Stimulated activated CD4-positive, alpha-beta T cell treated with anti-CD3 and anti-CD28 coated beads, TNF-alpha, amount 100 ng/mL, for 4 hours (primary cell): Measurements from ENCODE around the gene MLLT10.
"Not testable (repeated sequence)": the region's sequence is repeated elsewhere in the genome, so short reads cannot be mapped to it uniquely, and the experiment has no call there.

Experiments
- DNase-seq, 3 experiments: peaks; one replicate each; pipeline ENCODE4 v3.0.0-alpha.2; 2020; ENCODE audit warnings: low read depth in 3 of 3

The MLLT10 gene

GRCh38 chr10:21528236-21529031 is 5.6 kb upstream of the MLLT10 start:
- no peak for DNase-seq

GRCh38 chr10:21529032-21529910 is 4.8 kb upstream of the MLLT10 start:
- no peak for DNase-seq

GRCh38 chr10:21530168-21530567 is 3.9 kb upstream of the MLLT10 start:
- no peak for DNase-seq

- no peak for DNase-seq
Observed at GRCh38 chr10:21530641-21531040, 3.4 kb upstream of the MLLT10 start.

GRCh38 chr10:21531164-21531563 is 2.9 kb upstream of the MLLT10 start:
- no peak for DNase-seq

GRCh38 chr10:21532694-21533466 is 1.2 kb upstream of the MLLT10 start:
- no peak for DNase-seq

GRCh38 chr10:21534280-21534586 is 201 bp downstream of the MLLT10 start:
- no peak for DNase-seq

GRCh38 chr10:21534604-21535493 is 817 bp downstream of the MLLT10 start:
- DNase-seq, result peak in 1 of 3 experiments; percentile 31

GRCh38 chr10:21535494-21535965 is 1.5 kb downstream of the MLLT10 start:
- no peak for DNase-seq

GRCh38 chr10:21535976-21536375 is 1.9 kb downstream of the MLLT10 start:
- not testable (repeated sequence) for DNase-seq

GRCh38 chr10:21536874-21537273 is 2.8 kb downstream of the MLLT10 start:
- no peak for DNase-seq

- not testable (repeated sequence) for DNase-seq
Observed at GRCh38 chr10:21540701-21541100, 6.7 kb downstream of the MLLT10 start.

GRCh38 chr10:21547246-21547645 is 13.2 kb downstream of the MLLT10 start:
- DNase-seq, result no peak

- no peak for DNase-seq
Observed at GRCh38 chr10:21552638-21553037, 18.6 kb downstream of the MLLT10 start.

GRCh38 chr10:21556527-21556926 is 22.5 kb downstream of the MLLT10 start:
- no peak for DNase-seq

GRCh38 chr10:21558984-21559383 is 25.0 kb downstream of the MLLT10 start:
- not testable (repeated sequence) for DNase-seq

- no peak for DNase-seq
Observed at GRCh38 chr10:21570761-21571521, 36.9 kb downstream of the MLLT10 start.

- DNase-seq, result no peak
Observed at GRCh38 chr10:21572578-21572977, 38.5 kb downstream of the MLLT10 start.

- DNase-seq, result not testable (repeated sequence)
Observed at GRCh38 chr10:21574514-21574913, 40.5 kb downstream of the MLLT10 start.

- no peak for DNase-seq
Observed at GRCh38 chr10:21579291-21579690, 45.3 kb downstream of the MLLT10 start.
